Measurements from ENCODE around the gene ZNF622.
A peak's percentile ranks its signal among the peaks of the same experiment; 100 is the strongest.
"Not testable (repeated sequence)": the region's sequence is repeated elsewhere in the genome, so short reads cannot be mapped to it uniquely, and the experiment has no call there.

Gene ZNF622

GRCh38 chr5:16477541-16477940, 11.9 kb upstream of the ZNF622 start:
- no peak for DNase-seq

- not testable (repeated sequence) for DNase-seq
These were observed 10.8 kb upstream of the ZNF622 start for GRCh38 chr5:16476417-16476816.

- DNase-seq = no peak
These were observed 5.8 kb upstream of the ZNF622 start for GRCh38 chr5:16471387-16471786.

- DNase-seq = no peak
These were observed 2.0 kb upstream of the ZNF622 start for GRCh38 chr5:16467363-16468219.

GRCh38 chr5:16464664-16465543, 696 bp downstream of the ZNF622 start:
- DNase-seq = no peak

GRCh38 chr5:16464231-16464630, 1.4 kb downstream of the ZNF622 start:
- no peak for DNase-seq

- no peak for DNase-seq
These were observed 3.8 kb downstream of the ZNF622 start for GRCh38 chr5:16461782-16462181.

GRCh38 chr5:16461026-16461425, 4.6 kb downstream of the ZNF622 start:
- DNase-seq = no peak

GRCh38 chr5:16459451-16459850, 6.1 kb downstream of the ZNF622 start:
- no peak for DNase-seq

GRCh38 chr5:16457853-16458252, 7.7 kb downstream of the ZNF622 start:
- DNase-seq = no peak

GRCh38 chr5:16457451-16457850, 8.1 kb downstream of the ZNF622 start:
- no peak for DNase-seq

- peak; percentile 79 for DNase-seq
These were observed 9.3 kb downstream of the ZNF622 start for GRCh38 chr5:16456103-16456832.

- no peak for DNase-seq
These were observed 9.9 kb downstream of the ZNF622 start for GRCh38 chr5:16455668-16456067.

- DNase-seq = no peak
These were observed 10.9 kb downstream of the ZNF622 start for GRCh38 chr5:16454686-16455085.

- no peak for DNase-seq
These were observed 12.0 kb downstream of the ZNF622 start for GRCh38 chr5:16453609-16454008.

GRCh38 chr5:16450163-16450562, 15.4 kb downstream of the ZNF622 start:
- no peak for DNase-seq

- DNase-seq = no peak
These were observed 18.6 kb downstream of the ZNF622 start for GRCh38 chr5:16446993-16447392.

GRCh38 chr5:16437977-16438376, 27.6 kb downstream of the ZNF622 start:
- DNase-seq = no peak

GRCh38 chr5:16436065-16436682, 29.4 kb downstream of the ZNF622 start:
- not testable (repeated sequence) for DNase-seq

- no peak for DNase-seq
These were observed 34.1 kb downstream of the ZNF622 start for GRCh38 chr5:16431490-16431889.

GRCh38 chr5:16430349-16431089, 35.1 kb downstream of the ZNF622 start:
- no peak for DNase-seq

GRCh38 chr5:16428359-16428758, 37.2 kb downstream of the ZNF622 start:
- no peak for DNase-seq
